Mesodermal cell (in vitro differentiated cells): ENCODE measurements around the gene CPLX3.

Experiments
- H3K27ac ChIP-seq: 2 replicates; pipeline ENCODE4 v1.7.0; 2013; ENCODE audit warnings: mild to moderate bottlenecking, low read depth, low read length, moderate library complexity; ENCODE audit not compliant: severe bottlenecking
- H3K36me3 ChIP-seq: 2 replicates; pipeline ENCODE4 v1.7.1; 2013; ENCODE audit warnings: mild to moderate bottlenecking, low read length, moderate library complexity; ENCODE audit not compliant: control insufficient read depth, insufficient read depth
- H3K4me1 ChIP-seq: one replicate; pipeline ENCODE4 v1.7.1; 2013; ENCODE audit warnings: mild to moderate bottlenecking, low read length; ENCODE audit not compliant: insufficient read depth, control insufficient read depth, poor library complexity, severe bottlenecking
- H3K4me3 ChIP-seq: 2 replicates; pipeline ENCODE4 v1.7.0; 2013; ENCODE audit warnings: low read length, control low read depth, mild to moderate bottlenecking; ENCODE audit not compliant: insufficient read depth, poor library complexity, severe bottlenecking; ENCODE audit errors: extremely low read depth
- H3K9me3 ChIP-seq: 2 replicates; pipeline ENCODE4 v1.7.1; 2013; ENCODE audit warnings: mild to moderate bottlenecking, low read length, moderate library complexity; ENCODE audit not compliant: control insufficient read depth
- WGBS, 2 experiments: methylation state at CpG; one replicate each; pipeline ENCODE4 v1.1.5; 2013; ENCODE audit warnings: missing lambda C conversion rate in 2 of 2; ENCODE audit not compliant: insufficient coverage in 2 of 2; 5-methylcytosine and 5-hydroxymethylcytosine counted together

CPLX3 gene

DNA sequence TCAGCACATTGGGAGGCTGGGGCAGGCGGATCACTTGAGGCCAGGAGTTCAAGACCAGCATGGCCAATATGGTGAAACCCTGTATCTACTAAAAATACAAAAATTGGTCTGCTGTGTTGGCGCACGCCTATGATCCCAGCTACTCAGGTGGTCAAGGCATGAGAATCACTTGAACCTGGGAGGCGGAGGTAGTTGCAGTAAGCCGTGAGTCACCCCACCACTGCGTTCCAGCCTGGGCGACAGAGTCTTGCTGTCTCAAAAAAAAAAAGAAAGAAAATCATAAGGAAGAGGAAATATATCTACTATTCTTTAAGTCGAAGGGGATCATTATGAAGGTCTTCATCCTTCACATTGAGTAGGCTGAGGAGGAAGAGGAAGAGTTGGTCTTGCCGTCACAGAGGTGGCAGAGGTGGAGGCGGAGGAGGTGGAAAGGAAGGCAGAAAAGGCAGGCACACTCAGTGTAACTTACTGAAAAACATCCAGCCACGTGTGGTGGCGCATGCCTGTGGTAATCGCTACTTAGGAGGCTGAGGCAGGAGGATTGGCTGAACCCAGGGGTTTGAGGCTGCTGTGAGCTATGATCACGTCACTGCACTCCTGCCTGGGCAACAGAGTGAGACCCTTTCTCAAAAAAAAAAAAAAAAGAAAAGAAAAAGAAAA, 30.3 kb upstream of the CPLX3 start:
- no peaks in the 10 kb centered on the region for H3K9me3 ChIP-seq
- no peak overlapping the region for H3K4me3 ChIP-seq
- no peak overlapping the region for H3K27ac ChIP-seq
- H3K36me3 ChIP-seq, result peaks cover 31% of the 10 kb centered on the region
- H3K4me1 ChIP-seq, result peaks cover 8% of the 10 kb centered on the region
- 96 to 97% methylated on average over 8 to 11 of the region's 14 CpGs for WGBS, 2 experiments

DNA sequence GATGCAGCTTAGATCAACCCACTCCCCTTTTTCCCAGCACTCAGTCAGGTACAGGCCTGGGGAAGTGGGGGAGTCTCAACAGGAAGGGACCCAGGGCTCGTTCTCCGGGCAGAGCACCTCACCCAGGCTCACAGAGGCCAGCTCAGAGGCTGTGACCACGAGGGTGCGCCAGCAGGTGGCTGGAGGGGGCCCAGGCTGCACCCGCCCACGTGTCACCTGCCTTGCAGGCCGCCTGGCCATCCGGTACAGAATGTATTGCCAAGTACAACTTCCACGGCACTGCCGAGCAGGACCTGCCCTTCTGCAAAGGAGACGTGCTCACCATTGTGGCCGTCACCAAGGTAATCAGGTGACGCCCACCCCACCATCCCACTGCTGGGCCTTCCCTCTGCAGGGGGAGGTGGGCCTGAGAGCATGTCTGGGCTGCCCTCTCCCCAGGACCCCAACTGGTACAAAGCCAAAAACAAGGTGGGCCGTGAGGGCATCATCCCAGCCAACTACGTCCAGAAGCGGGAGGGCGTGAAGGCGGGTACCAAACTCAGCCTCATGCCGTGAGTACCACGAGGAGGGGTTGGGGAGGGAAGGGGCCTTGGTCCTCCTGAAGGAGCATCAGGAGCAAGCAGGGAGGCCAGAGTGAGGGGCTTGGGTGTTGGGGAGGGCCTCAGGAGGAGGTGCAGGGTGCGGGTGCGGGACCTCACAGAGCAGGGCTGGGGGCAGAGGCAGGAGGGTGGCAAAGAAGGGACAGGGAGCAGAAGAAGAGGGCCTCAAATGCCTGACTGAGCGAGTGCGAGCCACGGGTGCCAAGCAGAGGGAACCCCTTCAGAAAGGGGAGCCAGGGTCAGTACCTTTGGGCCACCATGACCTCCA, 27.8 kb upstream of the CPLX3 start:
- H3K9me3 ChIP-seq, result no peaks in the 10 kb centered on the region
- H3K4me1 ChIP-seq, result peaks cover under 1% of the 10 kb centered on the region
- H3K36me3 ChIP-seq, result peaks cover 52% of the 10 kb centered on the region
- no peak overlapping the region for H3K4me3 ChIP-seq
- 91 to 94% methylated on average over 19 to 25 of the region's 25 CpGs for WGBS, 2 experiments
- H3K27ac ChIP-seq, result no peak overlapping the region

DNA sequence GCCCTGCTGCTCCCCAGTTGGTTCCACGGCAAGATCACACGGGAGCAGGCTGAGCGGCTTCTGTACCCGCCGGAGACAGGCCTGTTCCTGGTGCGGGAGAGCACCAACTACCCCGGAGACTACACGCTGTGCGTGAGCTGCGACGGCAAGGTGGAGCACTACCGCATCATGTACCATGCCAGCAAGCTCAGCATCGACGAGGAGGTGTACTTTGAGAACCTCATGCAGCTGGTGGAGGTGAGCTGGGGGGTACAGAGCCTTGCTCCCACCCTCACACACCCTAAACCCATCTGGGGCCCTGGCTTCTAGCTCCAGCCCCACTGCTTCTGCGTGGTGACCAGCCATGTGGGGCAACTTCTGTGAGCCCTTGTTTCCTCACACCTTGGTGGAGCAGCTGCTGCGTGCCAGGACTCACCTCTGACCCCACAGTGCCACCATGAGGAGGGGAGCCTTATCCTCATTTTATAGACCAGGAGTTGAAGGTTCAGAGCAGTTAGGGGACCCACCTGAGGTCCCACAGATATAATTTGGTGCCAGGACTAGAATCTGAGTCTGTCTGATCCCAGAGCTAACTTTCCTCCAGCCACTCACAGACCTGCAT, 27.1 kb upstream of the CPLX3 start:
- H3K4me3 ChIP-seq, result no peak overlapping the region
- 95 to 98% methylated on average over 8 to 16 of the region's 16 CpGs for WGBS, 2 experiments
- H3K9me3 ChIP-seq, result no peaks in the 10 kb centered on the region
- H3K4me1 ChIP-seq, result no peaks in the 10 kb centered on the region
- no peak overlapping the region for H3K27ac ChIP-seq
- peaks cover 60% of the 10 kb centered on the region for H3K36me3 ChIP-seq

DNA sequence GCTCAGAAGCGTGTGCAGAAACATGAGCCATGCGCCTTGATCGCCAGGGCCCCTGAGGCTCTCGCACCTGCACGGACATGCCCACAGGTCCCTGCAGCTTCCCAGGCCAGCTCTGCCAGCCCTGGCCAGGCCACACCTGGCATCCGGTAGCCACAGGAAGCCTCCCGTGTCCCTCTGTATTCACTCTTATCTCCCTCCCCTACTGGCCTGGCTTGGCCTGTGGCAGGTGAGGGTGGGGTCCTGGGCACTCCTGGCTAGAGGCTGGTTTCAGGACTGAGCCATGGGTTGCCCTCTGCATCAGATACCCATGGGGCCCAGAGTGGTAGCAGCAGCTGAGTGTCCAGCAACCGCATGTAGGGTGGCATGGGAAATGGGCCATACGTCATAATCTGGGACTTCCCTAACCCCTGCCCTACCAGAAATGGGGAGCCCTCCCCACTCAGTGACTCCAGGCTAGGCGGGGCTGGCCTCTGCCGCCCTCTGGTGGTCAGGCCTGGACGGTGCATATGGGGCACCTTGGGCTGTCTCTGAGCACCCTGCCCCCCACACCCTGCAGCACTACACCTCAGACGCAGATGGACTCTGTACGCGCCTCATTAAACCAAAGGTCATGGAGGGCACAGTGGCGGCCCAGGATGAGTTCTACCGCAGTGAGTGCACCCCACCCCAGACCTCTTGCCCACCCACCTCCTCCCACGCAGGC, 26.4 kb upstream of the CPLX3 start:
- no peaks in the 10 kb centered on the region for H3K4me1 ChIP-seq

DNA sequence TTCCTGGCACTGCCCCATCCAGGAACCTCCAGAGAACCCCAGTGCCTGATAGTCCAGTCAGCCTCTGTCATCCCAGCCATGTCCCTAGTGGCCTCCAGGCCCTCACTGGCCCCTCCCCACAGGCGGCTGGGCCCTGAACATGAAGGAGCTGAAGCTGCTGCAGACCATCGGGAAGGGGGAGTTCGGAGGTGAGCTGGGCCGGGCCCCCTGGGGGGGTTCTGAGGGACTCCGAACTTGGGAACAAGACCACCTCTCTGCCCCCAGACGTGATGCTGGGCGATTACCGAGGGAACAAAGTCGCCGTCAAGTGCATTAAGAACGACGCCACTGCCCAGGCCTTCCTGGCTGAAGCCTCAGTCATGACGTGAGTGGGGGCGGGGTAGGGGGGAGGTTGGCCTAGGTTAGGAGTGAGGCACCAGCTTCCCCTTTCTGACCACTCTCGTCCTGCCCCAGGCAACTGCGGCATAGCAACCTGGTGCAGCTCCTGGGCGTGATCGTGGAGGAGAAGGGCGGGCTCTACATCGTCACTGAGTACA, 25.8 kb upstream of the CPLX3 start:
- H3K36me3 ChIP-seq, result peaks cover 54% of the 10 kb centered on the region
- no peak overlapping the region for H3K27ac ChIP-seq
- WGBS, 2 experiments, result 93% methylated on average over 17 to 19 of the region's 20 CpGs

More for the DNA sequence above, 26.4 kb upstream of the CPLX3 start:
- 63 to 67% methylated on average over 11 to 14 of the region's 18 CpGs for WGBS, 2 experiments
- Histone ChIP-seq H3K4me3 (no peak overlapping the region), H3K9me3 (no peaks in the 10 kb centered on the region), H3K27ac (no peak overlapping the region), H3K36me3 (peaks cover 61% of the 10 kb centered on the region)

DNA sequence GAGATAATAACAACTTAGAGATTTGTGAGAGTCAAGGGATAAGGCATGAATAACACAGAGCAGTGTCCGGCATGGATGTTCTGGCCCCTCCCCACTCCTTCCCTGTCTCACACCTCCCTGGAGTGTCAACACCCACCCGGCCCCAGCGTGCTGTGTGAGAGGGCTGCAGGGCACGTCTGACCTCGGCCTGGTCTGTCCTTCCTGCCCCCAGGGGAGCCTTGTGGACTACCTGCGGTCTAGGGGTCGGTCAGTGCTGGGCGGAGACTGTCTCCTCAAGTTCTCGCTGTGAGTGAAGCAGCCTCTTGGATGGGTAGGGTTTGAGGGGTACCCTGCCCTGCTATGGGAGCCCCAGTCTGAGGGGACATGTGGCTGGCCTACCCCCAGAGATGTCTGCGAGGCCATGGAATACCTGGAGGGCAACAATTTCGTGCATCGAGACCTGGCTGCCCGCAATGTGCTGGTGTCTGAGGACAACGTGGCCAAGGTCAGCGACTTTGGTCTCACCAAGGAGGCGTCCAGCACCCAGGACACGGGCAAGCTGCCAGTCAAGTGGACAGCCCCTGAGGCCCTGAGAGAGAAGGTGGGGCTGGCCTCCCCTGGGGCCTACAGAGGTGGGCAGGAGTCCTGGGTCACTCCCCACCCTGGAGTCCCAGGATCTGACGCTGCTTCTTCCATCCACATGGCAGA, 25.0 kb upstream of the CPLX3 start:
- Histone ChIP-seq H3K4me1 (no peaks in the 10 kb centered on the region), H3K9me3 (no peaks in the 10 kb centered on the region), H3K27ac (no peak overlapping the region), H3K4me3 (no peak overlapping the region), H3K36me3 (peaks cover 51% of the 10 kb centered on the region)
- 94 to 95% methylated on average over 17 to 18 of the region's 18 CpGs for WGBS, 2 experiments

More for the DNA sequence above, 25.8 kb upstream of the CPLX3 start:
- no peaks in the 10 kb centered on the region for H3K4me1 ChIP-seq
- no peaks in the 10 kb centered on the region for H3K9me3 ChIP-seq
- no peak overlapping the region for H3K4me3 ChIP-seq

DNA sequence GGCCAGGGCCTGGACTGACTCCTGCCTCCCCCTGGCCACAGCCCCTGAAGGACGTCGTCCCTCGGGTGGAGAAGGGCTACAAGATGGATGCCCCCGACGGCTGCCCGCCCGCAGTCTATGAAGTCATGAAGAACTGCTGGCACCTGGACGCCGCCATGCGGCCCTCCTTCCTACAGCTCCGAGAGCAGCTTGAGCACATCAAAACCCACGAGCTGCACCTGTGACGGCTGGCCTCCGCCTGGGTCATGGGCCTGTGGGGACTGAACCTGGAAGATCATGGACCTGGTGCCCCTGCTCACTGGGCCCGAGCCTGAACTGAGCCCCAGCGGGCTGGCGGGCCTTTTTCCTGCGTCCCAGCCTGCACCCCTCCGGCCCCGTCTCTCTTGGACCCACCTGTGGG, 24.1 kb upstream of the CPLX3 start:
- 92 to 95% methylated on average over 19 of the region's 20 CpGs for WGBS, 2 experiments
- Histone ChIP-seq H3K9me3 (no peaks in the 10 kb centered on the region), H3K4me3 (no peak overlapping the region), H3K27ac (no peak overlapping the region), H3K4me1 (no peaks in the 10 kb centered on the region), H3K36me3 (peaks cover 51% of the 10 kb centered on the region)

DNA sequence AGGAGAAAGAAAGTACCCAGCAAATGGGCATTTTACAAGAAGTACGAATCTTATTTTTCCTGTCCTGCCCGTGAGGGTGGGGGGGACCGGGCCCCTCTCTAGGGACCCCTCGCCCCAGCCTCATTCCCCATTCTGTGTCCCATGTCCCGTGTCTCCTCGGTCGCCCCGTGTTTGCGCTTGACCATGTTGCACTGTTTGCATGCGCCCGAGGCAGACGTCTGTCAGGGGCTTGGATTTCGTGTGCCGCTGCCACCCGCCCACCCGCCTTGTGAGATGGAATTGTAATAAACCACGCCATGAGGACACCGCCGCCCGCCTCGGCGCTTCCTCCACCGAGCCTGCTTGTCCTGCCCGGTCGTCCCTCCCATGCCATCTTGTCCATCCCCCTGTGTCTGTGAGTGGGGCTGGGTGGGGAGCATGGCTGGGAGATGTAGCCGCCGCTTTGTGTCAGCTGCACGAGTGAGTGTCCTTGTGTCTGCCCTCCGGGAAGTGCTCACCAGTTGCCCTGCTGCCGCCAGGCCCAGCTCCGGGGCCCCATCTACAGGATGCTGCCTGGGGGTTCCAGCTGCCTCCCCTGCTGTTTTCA, 23.5 kb upstream of the CPLX3 start:
- Histone ChIP-seq H3K27ac (no peak overlapping the region), H3K4me3 (no peak overlapping the region), H3K4me1 (no peaks in the 10 kb centered on the region), H3K9me3 (no peaks in the 10 kb centered on the region), H3K36me3 (peaks cover 51% of the 10 kb centered on the region)
- WGBS, 2 experiments, result 95 to 97% methylated on average over 20 to 29 of the region's 31 CpGs

DNA sequence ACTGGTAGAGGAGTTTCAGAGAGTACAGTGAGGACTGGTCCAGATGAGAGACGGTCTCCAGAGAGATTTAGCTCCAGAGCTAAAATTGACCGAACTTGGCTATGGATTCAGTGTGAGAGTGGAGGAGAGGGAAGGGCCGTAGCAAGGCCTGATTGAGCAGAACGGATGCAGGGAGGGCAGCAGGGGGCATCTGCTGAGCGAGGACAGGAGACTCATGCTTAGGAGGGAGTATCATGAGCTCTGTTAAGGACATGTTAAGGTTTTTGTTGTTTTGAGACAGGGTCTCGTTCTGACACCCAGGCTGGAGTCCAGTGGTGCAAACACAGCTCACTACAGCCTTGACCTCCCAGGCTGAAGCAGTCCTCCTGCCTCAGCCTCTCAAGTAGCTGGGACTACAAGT, 21.5 kb upstream of the CPLX3 start:
- H3K36me3 ChIP-seq, result peaks cover 46% of the 10 kb centered on the region
- H3K9me3 ChIP-seq, result no peaks in the 10 kb centered on the region
- H3K4me1 ChIP-seq, result no peaks in the 10 kb centered on the region
- H3K27ac ChIP-seq, result no peak overlapping the region
- 88 to 95% methylated on average over 6 of the region's 6 CpGs for WGBS, 2 experiments
- H3K4me3 ChIP-seq, result no peak overlapping the region
